GM12878 (cell line): Measurements from ENCODE around the gene HLA-DRB1. TPM values are rescaled to one million over a fixed set of nuclear protein-coding genes. Genes with fewer than 3 reads are reported as not detected.

ENCODE experiments used
- ATF7 ChIP-seq: fragments of 450-650 bp; IDR thresholded peaks from 2 replicates; pipeline ENCODE4 v1.6.1; 2016; ENCODE audit warnings: low read depth, mild to moderate bottlenecking
- EED ChIP-seq: sonication (generic); IDR thresholded peaks from 2 replicates; pipeline ENCODE4 v1.6.1; 2016; ENCODE audit warnings: antibody characterized with exemption, low read depth
- EP300 ChIP-seq, 2 experiments: fragments of 150-350 bp in 1 of 2; IDR thresholded peaks; 2 replicates each; pipeline ENCODE4 v1.6.1; 2011 to 2012; ENCODE audit warnings: low read depth in 2 of 2, low read length in 2 of 2, borderline replicate concordance in 1 of 2, improper control_type of control experiment in 1 of 2, inconsistent platforms in 1 of 2; ENCODE audit not compliant: control insufficient read depth in 1 of 2
- ETV6 ChIP-seq, 2 experiments: fragments of 450-650 bp in 1 of 2; IDR thresholded peaks in 1 of 2; conservative IDR thresholded peaks in 1 of 2; 2 replicates each; pipeline ENCODE4 v1.6.1; 2014; ENCODE audit warnings: antibody characterized with exemption in 1 of 2, borderline replicate concordance in 1 of 2, low read depth in 1 of 2, mild to moderate bottlenecking in 1 of 2, moderate library complexity in 1 of 2
- HDAC2 ChIP-seq: fragments of 200-600 bp; sonication (generic); IDR thresholded peaks from 2 replicates; pipeline ENCODE4 v1.6.1; 2017
- NFXL1 ChIP-seq: fragments of 450-650 bp; IDR thresholded peaks from 2 replicates; pipeline ENCODE4 v1.6.1; 2017; ENCODE audit warnings: antibody characterized with exemption, mild to moderate bottlenecking, borderline replicate concordance
- NRF1 ChIP-seq: conservative IDR thresholded peaks from 2 replicates; pipeline ENCODE4 v1.6.1; 2011; ENCODE audit warnings: mild to moderate bottlenecking, low read depth, low read length, improper control_type of control experiment
- PAX5 ChIP-seq: IDR thresholded peaks from 2 replicates; pipeline ENCODE4 v1.6.1; 2011; ENCODE audit warnings: low read depth, low read length, borderline replicate concordance
- POLR2AphosphoS2 ChIP-seq: IDR thresholded peaks from 2 replicates; pipeline ENCODE4 v1.6.1; 2011; ENCODE audit warnings: low read depth, mild to moderate bottlenecking, low read length, improper control_type of control experiment, moderate library complexity
- RAD21 ChIP-seq: IDR thresholded peaks from 2 replicates; pipeline ENCODE4 v1.6.1; 2011; ENCODE audit warnings: mild to moderate bottlenecking, low read depth, low read length, moderate library complexity; ENCODE audit not compliant: insufficient read depth
- RELA ChIP-seq: fragments of 450-650 bp; IDR thresholded peaks from 2 replicates; pipeline ENCODE4 v1.8.0; 2014; ENCODE audit warnings: borderline replicate concordance; ENCODE audit not compliant: partially characterized antibody
- SIX5 ChIP-seq: IDR thresholded peaks from 2 replicates; pipeline ENCODE4 v1.6.1; 2011; ENCODE audit warnings: mild to moderate bottlenecking, low read depth, low read length, moderate library complexity; ENCODE audit not compliant: severe bottlenecking
- SREBF2 ChIP-seq: IDR thresholded peaks from 2 replicates; pipeline ENCODE4 v1.6.1; 2012; ENCODE audit warnings: mild to moderate bottlenecking, low read length
- SUZ12 ChIP-seq: fragments of 200-600 bp; sonication (generic); IDR thresholded peaks from one replicate; pipeline ENCODE4 v1.6.1; 2018; ENCODE audit warnings: antibody characterized with exemption, mild to moderate bottlenecking; ENCODE audit not compliant: unreplicated experiment
- YBX1 ChIP-seq: fragments of 450-650 bp; IDR thresholded peaks from 2 replicates; pipeline ENCODE4 v1.6.1; 2016; ENCODE audit warnings: antibody characterized with exemption
- YY1 ChIP-seq: IDR thresholded peaks from 2 replicates; pipeline ENCODE4 v1.6.1; 2011; ENCODE audit warnings: low read depth, mild to moderate bottlenecking, low read length
- ZNF217 ChIP-seq: fragments of 450-650 bp; IDR thresholded peaks from 2 replicates; pipeline ENCODE4 v1.6.1; 2017; ENCODE audit warnings: antibody characterized with exemption, mild to moderate bottlenecking
- polyA plus RNA-seq, 11 experiments: library from polyadenylated mRNA; depleted of rRNA in 4 of 11; unstranded in 6 of 11; stranded (reverse) in 5 of 11; fragments of >200 nt; fragmentation: Nextera tagmentation in 4 of 11; fragmentation: Illumina TruSeq in 1 of 11; extraction: Ambion mirVana in 4 of 11; extraction: Trizol in 1 of 11; gene quantifications; 1 replicate in 1 of 11; 2 replicates in 10 of 11; pipeline versions ENCODE4 v1.2.1 to v1.2.3, GENCODE V29; 2011 to 2016; ENCODE audit warnings: inconsistent platforms in 2 of 11, missing spikeins in 2 of 11, low read depth in 1 of 11
- total RNA-seq, 4 experiments: library from RNA; depleted of rRNA in 3 of 4; stranded (reverse); fragments of >200 nt in 3 of 4; fragmentation: Illumina TruSeq in 1 of 4; extraction: Trizol in 1 of 4; gene quantifications; 2 replicates each; pipeline versions ENCODE4 v1.2.1 to v1.2.3, GENCODE V29; 2013 to 2021
- TF ChIP-seq, protein P1 (sequence below): fragments of 450-650 bp; IDR thresholded peaks from 2 replicates; pipeline ENCODE4 v1.6.1; 2016; ENCODE audit warnings: mild to moderate bottlenecking, moderate library complexity, borderline replicate concordance
- TF ChIP-seq, protein P2 (sequence below): fragments of 150-350 bp; IDR thresholded peaks from 2 replicates; pipeline ENCODE4 v1.6.1; 2014; ENCODE audit warnings: mild to moderate bottlenecking, low read depth, low read length
- TF ChIP-seq, protein P3 (sequence below): IDR thresholded peaks from 2 replicates; pipeline ENCODE4 v1.6.1; 2012; ENCODE audit warnings: low read depth, low read length, improper control_type of control experiment
- TF ChIP-seq, protein P4 (sequence below): IDR thresholded peaks from 2 replicates; pipeline ENCODE4 v1.6.1; 2012; ENCODE audit warnings: low read depth, low read length, improper control_type of control experiment

The HLA-DRB1 gene
- total and polyA plus RNA-seq, 10 of the 15 experiments (the other 5 are each of a cell fraction or from before 2014, with no cell fraction given): 312 to 1,082 (median 604) TPM

DNA sequence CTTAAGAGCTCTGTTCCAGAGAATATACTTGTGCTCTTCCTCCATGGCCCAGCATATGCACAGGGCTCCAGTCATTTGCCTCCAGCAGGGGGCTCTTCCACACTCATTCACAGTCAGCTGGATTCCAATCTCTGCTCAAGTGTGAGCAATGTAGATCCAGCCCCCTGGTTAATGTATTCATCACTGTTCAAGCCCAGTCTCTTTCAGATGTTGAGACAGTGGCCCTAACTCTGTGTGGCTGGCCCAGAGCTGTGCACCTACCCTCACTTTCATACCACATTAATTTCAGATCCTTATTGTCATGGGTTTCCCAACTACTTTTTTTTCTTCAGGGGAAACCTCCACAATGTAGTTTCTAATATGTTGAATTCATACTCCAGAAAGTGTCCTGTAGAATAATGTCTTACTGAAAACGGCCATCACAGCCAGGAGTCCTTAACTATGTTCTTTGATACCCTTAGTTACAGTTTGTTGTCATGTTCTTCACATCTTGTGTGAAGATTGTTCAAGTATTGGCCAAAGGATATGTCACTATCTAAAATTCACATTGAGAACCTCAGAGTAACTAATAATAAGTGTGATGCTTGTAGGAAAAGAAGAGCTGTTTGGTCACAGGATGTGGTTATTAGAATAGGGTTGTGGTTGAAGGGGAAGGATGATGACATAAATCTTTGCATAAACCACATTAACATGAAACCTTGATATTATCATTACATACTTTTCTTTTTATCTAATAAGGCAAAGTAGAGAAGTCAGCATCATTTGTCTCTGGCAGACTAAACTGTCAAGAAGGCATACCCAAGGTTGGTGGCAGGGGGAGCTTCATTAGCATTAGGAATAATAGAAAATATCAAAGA lies 33.1 kb upstream of the HLA-DRB1 start (continued):
- TF ChIP-seq, protein P1, sequence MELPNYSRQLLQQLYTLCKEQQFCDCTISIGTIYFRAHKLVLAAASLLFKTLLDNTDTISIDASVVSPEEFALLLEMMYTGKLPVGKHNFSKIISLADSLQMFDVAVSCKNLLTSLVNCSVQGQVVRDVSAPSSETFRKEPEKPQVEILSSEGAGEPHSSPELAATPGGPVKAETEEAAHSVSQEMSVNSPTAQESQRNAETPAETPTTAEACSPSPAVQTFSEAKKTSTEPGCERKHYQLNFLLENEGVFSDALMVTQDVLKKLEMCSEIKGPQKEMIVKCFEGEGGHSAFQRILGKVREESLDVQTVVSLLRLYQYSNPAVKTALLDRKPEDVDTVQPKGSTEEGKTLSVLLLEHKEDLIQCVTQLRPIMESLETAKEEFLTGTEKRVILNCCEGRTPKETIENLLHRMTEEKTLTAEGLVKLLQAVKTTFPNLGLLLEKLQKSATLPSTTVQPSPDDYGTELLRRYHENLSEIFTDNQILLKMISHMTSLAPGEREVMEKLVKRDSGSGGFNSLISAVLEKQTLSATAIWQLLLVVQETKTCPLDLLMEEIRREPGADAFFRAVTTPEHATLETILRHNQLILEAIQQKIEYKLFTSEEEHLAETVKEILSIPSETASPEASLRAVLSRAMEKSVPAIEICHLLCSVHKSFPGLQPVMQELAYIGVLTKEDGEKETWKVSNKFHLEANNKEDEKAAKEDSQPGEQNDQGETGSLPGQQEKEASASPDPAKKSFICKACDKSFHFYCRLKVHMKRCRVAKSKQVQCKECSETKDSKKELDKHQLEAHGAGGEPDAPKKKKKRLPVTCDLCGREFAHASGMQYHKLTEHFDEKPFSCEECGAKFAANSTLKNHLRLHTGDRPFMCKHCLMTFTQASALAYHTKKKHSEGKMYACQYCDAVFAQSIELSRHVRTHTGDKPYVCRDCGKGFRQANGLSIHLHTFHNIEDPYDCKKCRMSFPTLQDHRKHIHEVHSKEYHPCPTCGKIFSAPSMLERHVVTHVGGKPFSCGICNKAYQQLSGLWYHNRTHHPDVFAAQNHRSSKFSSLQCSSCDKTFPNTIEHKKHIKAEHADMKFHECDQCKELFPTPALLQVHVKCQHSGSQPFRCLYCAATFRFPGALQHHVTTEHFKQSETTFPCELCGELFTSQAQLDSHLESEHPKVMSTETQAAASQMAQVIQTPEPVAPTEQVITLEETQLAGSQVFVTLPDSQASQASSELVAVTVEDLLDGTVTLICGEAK: peak; percentile 66; the same call in 1 of the 2 replicates
- TF ChIP-seq SIX5 (no peak), HDAC2 (no peak), EED (no peak; the same call in 1 of the 2 replicates), EP300 (IDR thresholded peaks at IDR 0.05; ENCODE audit: borderline replicate concordance in 1 of 2, control insufficient read depth in 1 of 2, low read depth in 2 of 2, low read length in 2 of 2) (peak in 1 of 2 experiments; percentile 96), RAD21 (peak; percentile 40; the same call in 1 of the 2 replicates), ATF7 (peak; percentile 99), YBX1 (no peak), ETV6 (conservative IDR thresholded peaks at IDR 0.05 in 1 of 2, IDR thresholded peaks at IDR 0.05 in 1 of 2; ENCODE audit: borderline replicate concordance in 1 of 2, low read depth in 1 of 2) (peak in 1 of 2 experiments; percentile 78; a peak in 2 of 4 replicates), SREBF2 (no peak), ZNF217 (peak; percentile 56; the same call in 1 of the 2 replicates), RELA (no peak), NRF1 (no peak), YY1 (peak; percentile 38; the same call in 1 of the 2 replicates), PAX5 (no peak), SUZ12 (no peak), NFXL1 (no peak), POLR2AphosphoS2 (no peak; the same call in 1 of the 2 replicates)
- TF ChIP-seq, protein P2, sequence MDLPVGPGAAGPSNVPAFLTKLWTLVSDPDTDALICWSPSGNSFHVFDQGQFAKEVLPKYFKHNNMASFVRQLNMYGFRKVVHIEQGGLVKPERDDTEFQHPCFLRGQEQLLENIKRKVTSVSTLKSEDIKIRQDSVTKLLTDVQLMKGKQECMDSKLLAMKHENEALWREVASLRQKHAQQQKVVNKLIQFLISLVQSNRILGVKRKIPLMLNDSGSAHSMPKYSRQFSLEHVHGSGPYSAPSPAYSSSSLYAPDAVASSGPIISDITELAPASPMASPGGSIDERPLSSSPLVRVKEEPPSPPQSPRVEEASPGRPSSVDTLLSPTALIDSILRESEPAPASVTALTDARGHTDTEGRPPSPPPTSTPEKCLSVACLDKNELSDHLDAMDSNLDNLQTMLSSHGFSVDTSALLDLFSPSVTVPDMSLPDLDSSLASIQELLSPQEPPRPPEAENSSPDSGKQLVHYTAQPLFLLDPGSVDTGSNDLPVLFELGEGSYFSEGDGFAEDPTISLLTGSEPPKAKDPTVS: no peak
- TF ChIP-seq, protein P3, sequence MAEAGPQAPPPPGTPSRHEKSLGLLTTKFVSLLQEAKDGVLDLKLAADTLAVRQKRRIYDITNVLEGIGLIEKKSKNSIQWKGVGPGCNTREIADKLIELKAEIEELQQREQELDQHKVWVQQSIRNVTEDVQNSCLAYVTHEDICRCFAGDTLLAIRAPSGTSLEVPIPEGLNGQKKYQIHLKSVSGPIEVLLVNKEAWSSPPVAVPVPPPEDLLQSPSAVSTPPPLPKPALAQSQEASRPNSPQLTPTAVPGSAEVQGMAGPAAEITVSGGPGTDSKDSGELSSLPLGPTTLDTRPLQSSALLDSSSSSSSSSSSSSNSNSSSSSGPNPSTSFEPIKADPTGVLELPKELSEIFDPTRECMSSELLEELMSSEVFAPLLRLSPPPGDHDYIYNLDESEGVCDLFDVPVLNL: no peak
- TF ChIP-seq, protein P4, sequence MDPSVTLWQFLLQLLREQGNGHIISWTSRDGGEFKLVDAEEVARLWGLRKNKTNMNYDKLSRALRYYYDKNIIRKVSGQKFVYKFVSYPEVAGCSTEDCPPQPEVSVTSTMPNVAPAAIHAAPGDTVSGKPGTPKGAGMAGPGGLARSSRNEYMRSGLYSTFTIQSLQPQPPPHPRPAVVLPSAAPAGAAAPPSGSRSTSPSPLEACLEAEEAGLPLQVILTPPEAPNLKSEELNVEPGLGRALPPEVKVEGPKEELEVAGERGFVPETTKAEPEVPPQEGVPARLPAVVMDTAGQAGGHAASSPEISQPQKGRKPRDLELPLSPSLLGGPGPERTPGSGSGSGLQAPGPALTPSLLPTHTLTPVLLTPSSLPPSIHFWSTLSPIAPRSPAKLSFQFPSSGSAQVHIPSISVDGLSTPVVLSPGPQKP: no peak
